ENCODE results near the gene PFKL.
"Not testable (repeated sequence)": the region's sequence is repeated elsewhere in the genome, so short reads cannot be mapped to it uniquely, and the experiment has no call there.

Gene PFKL

DNA sequence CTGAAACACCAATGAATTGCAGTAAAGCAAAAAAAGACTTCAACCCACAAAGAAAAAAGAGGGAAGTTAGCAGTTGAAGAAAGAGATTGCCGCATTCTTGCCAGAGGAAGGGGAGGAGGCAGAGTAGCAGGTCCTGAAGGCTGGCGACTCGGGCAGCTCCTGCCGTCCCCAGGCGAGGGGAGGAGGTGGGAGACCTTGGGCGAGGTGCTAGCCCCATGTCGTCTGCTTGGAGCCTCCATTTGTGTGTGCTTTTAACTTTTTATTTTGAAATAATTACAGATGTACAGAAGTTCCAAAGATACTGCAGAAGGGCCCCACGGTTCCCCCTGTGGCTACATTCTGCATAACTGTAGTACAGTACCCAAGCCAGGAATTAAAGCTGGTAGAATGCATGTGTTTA lies 60.3 kb downstream of the PFKL start:
- DNase-seq (ENCODE audit: insufficient read length, low spot score), result no peak
- no peak for FAIRE-seq
- TF ChIP-seq CTCF (IDR thresholded peaks at IDR 0.05; ENCODE audit: insufficient read depth, missing control alignments), result no peak

DNA sequence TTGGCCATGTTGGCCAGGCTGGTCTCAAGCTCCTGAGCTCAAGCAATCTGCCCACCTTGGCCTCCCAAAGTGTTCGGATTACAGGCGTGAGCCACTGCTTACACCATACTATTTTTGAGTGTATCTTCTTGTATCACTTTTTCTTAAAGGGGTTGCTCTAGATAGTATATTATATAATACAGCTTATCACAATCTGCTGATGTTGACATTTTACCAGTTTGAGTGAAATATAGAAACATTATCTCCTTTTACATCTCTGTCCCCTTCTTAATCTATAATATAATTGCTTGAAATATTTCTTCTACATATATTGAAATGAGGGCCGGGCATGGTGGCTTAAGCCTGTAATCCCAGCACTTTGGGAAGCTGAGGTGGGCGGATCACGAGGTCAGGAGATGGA lies 62.0 kb downstream of the PFKL start:
- DNase-seq (ENCODE audit: insufficient read length, low spot score); FAIRE-seq: not testable (repeated sequence)

DNA sequence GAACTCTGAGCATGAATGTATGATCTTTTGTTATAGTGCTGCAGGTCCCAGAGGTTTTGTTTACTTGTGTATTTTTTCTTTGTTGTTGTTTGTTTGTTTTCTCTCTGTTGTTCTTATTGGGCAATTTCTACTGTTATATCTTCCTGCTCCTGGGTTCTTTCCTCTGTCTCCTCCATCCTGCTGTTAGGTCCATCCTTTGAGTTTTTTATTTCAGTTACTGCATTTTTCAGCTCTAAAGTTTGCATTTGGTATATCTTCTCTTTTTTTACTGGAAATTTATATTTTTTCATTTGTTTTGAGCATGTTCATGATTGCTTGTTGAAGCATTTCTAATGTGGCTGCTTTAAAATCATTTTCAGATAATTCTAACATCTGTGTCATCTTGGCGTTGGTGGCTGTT lies 63.4 kb downstream of the PFKL start:
- no peak for TF ChIP-seq CTCF (IDR thresholded peaks at IDR 0.05; ENCODE audit: insufficient read depth, missing control alignments)
- no peak for FAIRE-seq
- DNase-seq (ENCODE audit: insufficient read length, low spot score), result no peak

- DNase-seq (ENCODE audit: insufficient read length, low spot score), result no peak
Observed at GRCh38 chr21:44364151-44365053, 64.5 kb downstream of the PFKL start.

DNA sequence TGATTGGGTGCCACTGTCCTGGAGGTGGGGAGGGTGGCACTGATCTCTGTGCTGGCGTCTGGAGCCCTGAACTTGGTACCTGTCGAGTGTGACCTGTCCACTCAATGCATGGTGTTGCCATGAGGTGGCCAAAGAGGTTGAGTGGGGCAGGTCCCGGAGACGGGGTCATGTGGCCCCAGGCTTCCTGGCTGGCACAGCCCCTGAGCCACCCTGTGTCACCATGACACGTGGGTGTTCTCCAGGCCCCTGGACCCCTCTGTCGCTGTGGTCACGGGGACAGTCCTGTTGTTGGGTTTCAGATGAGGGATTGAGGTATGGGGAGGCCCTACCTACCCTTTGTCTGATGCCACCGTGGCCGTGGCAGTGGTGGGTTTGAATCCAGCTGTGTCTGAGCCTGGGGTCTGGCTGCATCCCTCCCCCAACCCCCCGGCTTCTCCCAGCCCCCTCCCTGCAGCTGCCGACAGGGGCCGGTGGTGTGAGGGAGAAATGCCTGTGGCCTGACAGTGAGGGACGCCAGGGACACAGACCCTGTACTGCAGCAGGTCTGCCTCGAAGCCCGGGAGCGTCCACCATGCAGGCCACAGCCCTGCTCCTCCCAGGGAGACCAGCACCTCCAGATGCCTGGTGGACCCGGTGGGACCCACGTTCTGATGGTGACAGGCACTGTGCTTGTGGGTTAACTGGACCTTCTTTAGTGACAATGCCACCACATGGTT lies 65.6 kb downstream of the PFKL start:
- DNase-seq (ENCODE audit: insufficient read length, low spot score) (no peak), FAIRE-seq (no peak)
- no peak for TF ChIP-seq CTCF (IDR thresholded peaks at IDR 0.05; ENCODE audit: insufficient read depth, missing control alignments)

More at GRCh38 chr21:44364151-44365053, 64.5 kb downstream of the PFKL start:
- FAIRE-seq, result no peak
- TF ChIP-seq CTCF (IDR thresholded peaks at IDR 0.05; ENCODE audit: insufficient read depth, missing control alignments), result no peak

DNA sequence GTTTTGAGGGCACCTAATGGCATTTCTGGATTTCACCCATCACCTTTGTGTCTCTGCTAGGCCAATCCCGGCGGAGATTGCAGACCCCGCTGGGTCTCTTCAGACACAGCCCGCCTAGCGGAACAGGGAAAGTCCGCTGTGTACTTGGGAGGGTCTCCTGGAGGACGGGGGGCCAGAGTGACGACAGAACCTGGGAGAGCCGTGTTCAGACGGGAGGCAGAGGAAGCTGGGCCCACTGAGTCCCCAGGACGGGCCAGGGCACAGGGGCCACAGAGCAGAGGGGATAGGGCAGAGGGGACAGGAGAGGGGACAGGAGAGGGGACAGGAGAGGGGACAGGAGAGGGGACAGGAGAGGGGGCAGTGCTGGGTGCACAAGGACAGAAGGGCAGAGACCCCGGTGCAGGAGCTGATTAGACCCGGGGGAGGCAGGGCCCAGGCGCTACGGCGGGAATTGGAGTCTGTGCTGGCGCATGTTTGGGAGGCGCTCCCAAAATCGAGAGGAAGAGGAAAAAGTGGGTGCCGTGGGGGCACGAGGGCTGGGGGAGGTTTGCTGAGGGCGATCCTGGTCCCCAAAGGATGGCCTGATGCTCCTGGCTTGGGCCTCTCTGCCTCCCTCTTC lies 66.2 kb downstream of the PFKL start:
- FAIRE-seq (no peak), DNase-seq (ENCODE audit: insufficient read length, low spot score) (no peak)
- TF ChIP-seq CTCF (IDR thresholded peaks at IDR 0.05; ENCODE audit: insufficient read depth, missing control alignments), result no peak

- no peak for TF ChIP-seq CTCF (IDR thresholded peaks at IDR 0.05; ENCODE audit: insufficient read depth, missing control alignments)
- DNase-seq (ENCODE audit: insufficient read length, low spot score), result no peak
- no peak for FAIRE-seq
Observed at GRCh38 chr21:44366586-44367211, 66.8 kb downstream of the PFKL start.
